ENCODE measurements around the gene CTIF. TPM values are rescaled to one million over a fixed set of nuclear protein-coding genes. Genes with fewer than 3 reads are reported as not detected.
"Not testable (repeated sequence)": the region's sequence is repeated elsewhere in the genome, so short reads cannot be mapped to it uniquely, and the experiment has no call there.

Gene CTIF
- total RNA-seq, 1 experiment from 2014 or later: 5.8 TPM

- Histone ChIP-seq H3K9ac (ENCODE audit: low read length) (no peak overlapping the region), H3K9me3 (ENCODE audit: low read length) (no peaks in the 10 kb centered on the region), H3K4me3 (ENCODE audit: low read length) (no peak overlapping the region), H3K36me3 (ENCODE audit: low read depth, low read length) (no peaks in the 10 kb centered on the region), H3K9me2 (replicated peaks; ENCODE audit: low read length) (no peaks in the 10 kb centered on the region), H3K4me1 (ENCODE audit: insufficient read depth, low read length) (no peaks in the 10 kb centered on the region), H3K27ac (ENCODE audit: low read length) (no peak overlapping the region), H3F3A (ENCODE audit: low read length, unreplicated experiment) (no peaks in the 10 kb centered on the region), H4K20me1 (ENCODE audit: low read length) (no peaks in the 10 kb centered on the region), H2AFZ (ENCODE audit: low read length) (no peak overlapping the region), H3K27me3 (ENCODE audit: low read length) (no peaks in the 10 kb centered on the region), H3K4me2 (ENCODE audit: low read length) (no peak overlapping the region), H3K79me2 (ENCODE audit: low read length) (no peaks in the 10 kb centered on the region)
- TF ChIP-seq EZH2phosphoT487 (IDR thresholded peaks at IDR 0.05; ENCODE audit: borderline replicate concordance, low read length) (no peak), CTCF (conservative IDR thresholded peaks at IDR 0.05; ENCODE audit: low read depth, low read length) (no peak), EZH2 (IDR thresholded peaks at IDR 0.05; ENCODE audit: low read length, unreplicated experiment) (no peak)
- intact Hi-C loops (cut with micrococcal nuclease): no loop called here
- ChIA-PET CTCF (no interaction called here), POLR2A (ENCODE audit: unreplicated experiment) (no interaction called here)
- no peak for ATAC-seq
- DNase-seq: no peak
- no TSS peak for BruUV-seq (replicated peaks)
These were observed 34.0 kb upstream of the CTIF start for GRCh38 chr18:48504819-48505218.

- H4K20me1 ChIP-seq (ENCODE audit: low read length); DNase-seq; H3K79me2 ChIP-seq (ENCODE audit: low read length); H3K36me3 ChIP-seq (ENCODE audit: low read depth, low read length); H3K27me3 ChIP-seq (ENCODE audit: low read length); POLR2A ChIA-PET (ENCODE audit: unreplicated experiment); intact Hi-C loops (cut with micrococcal nuclease); ATAC-seq; H3K4me3 ChIP-seq (ENCODE audit: low read length); H2AFZ ChIP-seq (ENCODE audit: low read length); CTCF ChIA-PET; H3K4me2 ChIP-seq (ENCODE audit: low read length); H3F3A ChIP-seq (ENCODE audit: low read length, unreplicated experiment); H3K9me3 ChIP-seq (ENCODE audit: low read length); H3K9ac ChIP-seq (ENCODE audit: low read length); H3K4me1 ChIP-seq (ENCODE audit: insufficient read depth, low read length); H3K27ac ChIP-seq (ENCODE audit: low read length); BruUV-seq (replicated peaks); H3K9me2 ChIP-seq (replicated peaks; ENCODE audit: low read length): not testable (repeated sequence)
These were observed 31.8 kb upstream of the CTIF start for GRCh38 chr18:48506983-48507568.

- intact Hi-C loops (cut with micrococcal nuclease); H3F3A ChIP-seq (ENCODE audit: low read length, unreplicated experiment); H3K4me1 ChIP-seq (ENCODE audit: insufficient read depth, low read length); ATAC-seq; H4K20me1 ChIP-seq (ENCODE audit: low read length); H3K4me2 ChIP-seq (ENCODE audit: low read length); H3K4me3 ChIP-seq (ENCODE audit: low read length); H3K27me3 ChIP-seq (ENCODE audit: low read length); H3K9ac ChIP-seq (ENCODE audit: low read length); H3K36me3 ChIP-seq (ENCODE audit: low read depth, low read length); H3K9me3 ChIP-seq (ENCODE audit: low read length); H3K79me2 ChIP-seq (ENCODE audit: low read length); H3K27ac ChIP-seq (ENCODE audit: low read length); POLR2A ChIA-PET (ENCODE audit: unreplicated experiment); BruUV-seq (replicated peaks); DNase-seq; H3K9me2 ChIP-seq (replicated peaks; ENCODE audit: low read length); H2AFZ ChIP-seq (ENCODE audit: low read length); CTCF ChIA-PET: not testable (repeated sequence)
These were observed 26.3 kb upstream of the CTIF start for GRCh38 chr18:48512498-48512897.

GRCh38 chr18:48514786-48515185 is 24.0 kb upstream of the CTIF start:
- intact Hi-C loops (cut with micrococcal nuclease): no loop called here
- ChIA-PET POLR2A (ENCODE audit: unreplicated experiment) (no interaction called here), CTCF (no interaction called here)
- ATAC-seq (no peak), DNase-seq (no peak)
- TF ChIP-seq CTCF (conservative IDR thresholded peaks at IDR 0.05; ENCODE audit: low read depth, low read length) (no peak), EZH2phosphoT487 (IDR thresholded peaks at IDR 0.05; ENCODE audit: borderline replicate concordance, low read length) (no peak), EZH2 (IDR thresholded peaks at IDR 0.05; ENCODE audit: low read length, unreplicated experiment) (no peak)
- Histone ChIP-seq H2AFZ (ENCODE audit: low read length) (no peak overlapping the region), H3K79me2 (ENCODE audit: low read length) (no peaks in the 10 kb centered on the region), H3K4me3 (ENCODE audit: low read length) (no peak overlapping the region), H3K27ac (ENCODE audit: low read length) (no peak overlapping the region), H3K4me1 (ENCODE audit: insufficient read depth, low read length) (no peaks in the 10 kb centered on the region), H4K20me1 (ENCODE audit: low read length) (no peaks in the 10 kb centered on the region), H3K9me3 (ENCODE audit: low read length) (no peaks in the 10 kb centered on the region), H3K27me3 (ENCODE audit: low read length) (no peaks in the 10 kb centered on the region), H3K9ac (ENCODE audit: low read length) (no peak overlapping the region), H3F3A (ENCODE audit: low read length, unreplicated experiment) (no peaks in the 10 kb centered on the region), H3K36me3 (ENCODE audit: low read depth, low read length) (no peaks in the 10 kb centered on the region), H3K9me2 (replicated peaks; ENCODE audit: low read length) (no peaks in the 10 kb centered on the region), H3K4me2 (ENCODE audit: low read length) (no peak overlapping the region)
- BruUV-seq (replicated peaks): no TSS peak
